HTR-8/SVneo (cell line): ENCODE results near the gene CCDC200.
A peak's percentile ranks its signal among the peaks of the same experiment; 100 is the strongest.
"Not testable (repeated sequence)": the region's sequence is repeated elsewhere in the genome, so short reads cannot be mapped to it uniquely, and the experiment has no call there.

Experiments used
- DNase-seq: peaks from one replicate; pipeline ENCODE4 v3.0.0; 2011; ENCODE audit warnings: low spot score, mixed read lengths; ENCODE audit not compliant: insufficient read length
- FAIRE-seq: peaks from 2 replicates; lab custom pipeline; 2011; peaks lifted over from hg19 to GRCh38; lab: Jason Lieb, UNC

CCDC200 gene

DNA sequence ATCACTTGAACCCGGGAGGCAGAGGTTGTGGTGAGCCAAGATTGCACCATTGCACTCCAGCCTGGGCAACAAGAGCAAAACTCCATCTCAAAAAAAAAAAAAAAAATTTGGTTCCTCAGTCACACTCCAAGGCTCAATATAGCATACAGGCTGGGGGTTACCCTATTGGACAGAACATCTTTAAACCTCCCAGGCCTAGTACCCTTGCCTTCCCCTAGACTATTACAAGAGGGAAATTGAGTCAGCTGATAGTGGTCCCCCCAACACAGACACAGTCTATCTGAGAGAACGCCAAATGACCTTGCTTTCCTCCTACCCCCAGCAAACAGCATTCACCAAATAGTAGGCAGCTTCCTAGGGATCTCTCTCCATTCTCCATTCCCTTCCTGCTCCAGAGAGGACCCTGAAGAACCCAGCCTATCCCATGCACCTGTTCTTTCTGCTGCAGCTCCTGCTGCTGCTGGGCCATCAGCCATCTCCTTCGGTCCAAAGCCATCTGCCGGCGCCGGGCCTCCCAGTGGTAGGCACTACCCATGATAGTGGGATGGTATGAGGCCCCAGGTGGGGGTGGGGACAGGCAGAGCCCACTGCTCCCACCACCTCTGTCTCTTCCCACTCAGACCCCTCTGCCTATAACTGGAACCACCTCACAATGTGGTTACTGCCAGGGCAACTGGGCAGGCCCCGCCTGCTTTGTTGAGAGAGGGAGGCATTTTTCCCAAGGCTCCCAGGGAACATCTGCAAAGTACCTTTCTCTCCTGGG lies at the start of gene CCDC200:
TSS of gene CCDC200 (minus strand) at position 604 of the 763 bp plus-strand sequence. CDS start at position 535, 69 bp downstream.
- FAIRE-seq, DNase-seq: not testable (repeated sequence)

DNA sequence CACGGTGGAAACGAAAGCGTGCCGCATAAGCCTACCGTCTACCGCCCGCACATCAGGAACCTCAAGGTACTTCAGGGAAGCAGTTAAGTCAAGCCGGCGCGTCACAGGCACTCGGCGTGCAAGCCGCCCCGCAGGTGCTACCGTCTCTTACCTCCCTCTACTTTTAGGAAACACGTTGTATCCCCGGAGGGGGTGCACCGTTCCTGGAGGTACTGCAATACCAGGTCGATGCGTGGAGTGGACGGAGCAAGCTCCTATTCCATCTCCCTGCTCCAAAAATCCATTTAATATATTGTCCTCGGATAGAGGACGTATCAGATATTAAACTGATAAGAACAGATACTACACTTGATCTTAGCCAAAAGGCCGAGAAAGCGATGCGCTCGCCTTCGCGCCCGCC lies 44.5 kb upstream of the CCDC200 start:
- not testable (repeated sequence) for FAIRE-seq, DNase-seq

DNA sequence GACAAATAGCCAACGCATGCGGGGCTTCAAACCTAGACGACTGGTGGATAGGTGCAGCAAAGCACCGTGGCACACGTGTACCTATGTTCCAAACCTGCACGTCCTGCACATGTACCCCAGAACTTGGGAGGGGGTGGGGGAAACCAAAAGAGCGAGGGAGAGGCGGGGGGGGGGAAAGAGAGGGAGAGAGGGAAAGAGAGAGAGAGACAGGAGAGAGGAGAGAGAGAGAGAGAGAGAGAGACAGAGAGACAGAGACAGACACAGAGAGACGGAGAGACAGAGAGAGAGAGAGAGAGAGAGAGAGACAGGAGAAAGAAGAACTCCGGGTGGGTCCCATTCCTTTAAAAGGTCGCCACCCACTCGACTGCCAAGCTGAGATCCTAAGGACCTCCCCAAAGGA lies 44.1 kb upstream of the CCDC200 start:
- FAIRE-seq, DNase-seq: not testable (repeated sequence)

DNA sequence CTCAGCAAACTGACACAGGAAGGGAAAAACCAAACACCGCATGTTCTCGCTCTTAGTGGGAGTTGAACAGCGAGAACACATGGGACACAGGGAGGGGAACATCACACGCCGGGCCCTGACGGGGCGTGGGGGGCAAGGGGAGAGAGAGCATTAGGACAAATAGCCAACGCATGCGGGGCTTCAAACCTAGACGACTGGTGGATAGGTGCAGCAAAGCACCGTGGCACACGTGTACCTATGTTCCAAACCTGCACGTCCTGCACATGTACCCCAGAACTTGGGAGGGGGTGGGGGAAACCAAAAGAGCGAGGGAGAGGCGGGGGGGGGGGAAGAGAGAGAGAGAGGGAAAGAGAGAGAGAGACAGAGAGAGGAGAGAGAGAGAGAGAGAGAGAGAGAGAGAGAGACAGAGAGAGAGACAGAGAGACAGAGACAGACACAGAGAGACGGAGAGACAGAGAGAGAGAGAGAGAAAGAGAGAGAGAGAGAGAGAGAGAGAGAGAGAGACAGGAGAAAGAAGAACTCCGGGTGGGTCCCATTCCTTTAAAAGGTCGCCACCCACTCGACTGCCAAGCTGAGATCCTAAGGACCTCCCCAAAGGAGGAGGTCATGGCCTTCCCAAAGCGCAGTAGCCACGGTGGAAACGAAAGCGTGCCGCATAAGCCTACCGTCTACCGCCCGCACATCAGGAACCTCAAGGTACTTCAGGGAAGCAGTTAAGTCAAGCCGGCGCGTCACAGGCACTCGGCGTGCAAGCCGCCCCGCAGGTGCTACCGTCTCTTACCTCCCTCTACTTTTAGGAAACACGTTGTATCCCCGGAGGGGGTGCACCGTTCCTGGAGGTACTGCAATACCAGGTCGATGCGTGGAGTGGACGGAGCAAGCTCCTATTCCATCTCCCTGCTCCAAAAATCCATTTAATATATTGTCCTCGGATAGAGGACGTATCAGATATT lies 42.4 kb upstream of the CCDC200 start:
- not testable (repeated sequence) for FAIRE-seq, DNase-seq

DNA sequence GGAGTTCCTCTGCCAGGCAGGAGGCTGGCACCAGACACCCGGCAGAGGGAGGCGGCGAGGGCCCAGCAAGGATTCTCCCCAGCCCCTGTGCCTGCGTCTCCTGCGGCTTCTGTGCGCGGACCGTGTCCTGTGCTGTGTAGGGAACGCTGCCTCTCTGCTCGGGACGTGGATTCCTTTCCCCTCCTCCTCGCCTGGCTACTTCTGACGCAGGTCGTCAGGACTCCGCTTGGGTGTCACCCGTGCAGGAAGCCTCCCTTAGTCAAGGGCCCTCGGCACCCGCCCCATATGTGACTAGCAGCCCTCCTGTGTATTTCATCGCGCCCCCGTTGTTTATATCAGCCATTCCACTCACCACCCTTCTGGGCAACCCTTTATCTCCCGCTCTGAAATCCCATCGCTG lies 18.0 kb upstream of the CCDC200 start:
- DNase-seq, FAIRE-seq: not testable (repeated sequence)

DNA sequence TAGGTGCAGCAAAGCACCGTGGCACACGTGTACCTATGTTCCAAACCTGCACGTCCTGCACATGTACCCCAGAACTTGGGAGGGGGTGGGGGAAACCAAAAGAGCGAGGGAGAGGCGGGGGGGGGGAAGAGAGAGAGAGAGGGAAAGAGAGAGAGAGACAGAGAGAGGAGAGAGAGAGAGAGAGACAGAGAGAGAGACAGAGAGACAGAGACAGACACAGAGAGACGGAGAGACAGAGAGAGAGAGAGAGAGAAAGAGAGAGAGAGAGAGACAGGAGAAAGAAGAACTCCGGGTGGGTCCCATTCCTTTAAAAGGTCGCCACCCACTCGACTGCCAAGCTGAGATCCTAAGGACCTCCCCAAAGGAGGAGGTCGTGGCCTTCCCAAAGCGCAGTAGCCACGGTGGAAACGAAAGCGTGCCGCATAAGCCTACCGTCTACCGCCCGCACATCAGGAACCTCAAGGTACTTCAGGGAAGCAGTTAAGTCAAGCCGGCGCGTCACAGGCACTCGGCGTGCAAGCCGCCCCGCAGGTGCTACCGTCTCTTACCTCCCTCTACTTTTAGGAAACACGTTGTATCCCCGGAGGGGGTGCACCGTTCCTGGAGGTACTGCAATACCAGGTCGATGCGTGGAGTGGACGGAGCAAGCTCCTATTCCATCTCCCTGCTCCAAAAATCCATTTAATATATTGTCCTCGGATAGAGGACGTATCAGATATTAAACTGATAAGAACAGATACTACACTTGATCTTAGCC lies 12.4 kb upstream of the CCDC200 start:
- not testable (repeated sequence) for DNase-seq, FAIRE-seq

DNA sequence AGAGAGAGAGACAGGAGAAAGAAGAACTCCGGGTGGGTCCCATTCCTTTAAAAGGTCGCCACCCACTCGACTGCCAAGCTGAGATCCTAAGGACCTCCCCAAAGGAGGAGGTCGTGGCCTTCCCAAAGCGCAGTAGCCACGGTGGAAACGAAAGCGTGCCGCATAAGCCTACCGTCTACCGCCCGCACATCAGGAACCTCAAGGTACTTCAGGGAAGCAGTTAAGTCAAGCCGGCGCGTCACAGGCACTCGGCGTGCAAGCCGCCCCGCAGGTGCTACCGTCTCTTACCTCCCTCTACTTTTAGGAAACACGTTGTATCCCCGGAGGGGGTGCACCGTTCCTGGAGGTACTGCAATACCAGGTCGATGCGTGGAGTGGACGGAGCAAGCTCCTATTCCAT lies 11.2 kb upstream of the CCDC200 start:
- not testable (repeated sequence) for FAIRE-seq, DNase-seq

DNA sequence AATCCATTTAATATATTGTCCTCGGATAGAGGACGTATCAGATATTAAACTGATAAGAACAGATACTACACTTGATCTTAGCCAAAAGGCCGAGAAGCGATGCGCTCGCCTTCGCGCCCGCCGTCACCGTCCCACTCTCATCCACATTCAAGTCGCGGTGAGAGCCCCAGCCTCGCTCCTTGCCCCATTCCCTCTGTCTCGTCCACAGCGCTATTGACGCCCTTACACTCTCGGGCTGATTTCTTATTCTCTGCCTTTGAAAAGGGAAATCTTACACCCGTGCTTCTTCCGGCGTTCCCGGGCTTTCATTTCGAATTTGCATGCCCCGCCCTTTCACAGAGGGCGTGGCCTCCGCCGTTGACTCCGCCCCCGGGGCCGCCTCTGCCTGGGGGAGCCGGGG lies 5.5 kb upstream of the CCDC200 start, which contains the start of gene RNU2-1:
TSS of gene RNU2-1 (minus strand) at position 101 of the 400 bp plus-strand sequence.
- DNase-seq, FAIRE-seq: not testable (repeated sequence)

DNA sequence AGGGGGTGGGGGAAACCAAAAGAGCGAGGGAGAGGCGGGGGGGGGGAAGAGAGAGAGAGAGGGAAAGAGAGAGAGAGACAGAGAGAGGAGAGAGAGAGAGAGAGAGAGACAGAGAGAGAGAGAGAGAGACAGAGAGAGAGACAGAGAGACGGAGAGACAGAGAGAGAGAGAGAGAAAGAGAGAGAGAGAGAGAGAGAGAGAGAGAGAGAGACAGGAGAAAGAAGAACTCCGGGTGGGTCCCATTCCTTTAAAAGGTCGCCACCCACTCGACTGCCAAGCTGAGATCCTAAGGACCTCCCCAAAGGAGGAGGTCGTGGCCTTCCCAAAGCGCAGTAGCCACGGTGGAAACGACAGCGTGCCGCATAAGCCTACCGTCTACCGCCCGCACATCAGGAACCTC lies 4.8 kb upstream of the CCDC200 start:
- not testable (repeated sequence) for FAIRE-seq, DNase-seq

DNA sequence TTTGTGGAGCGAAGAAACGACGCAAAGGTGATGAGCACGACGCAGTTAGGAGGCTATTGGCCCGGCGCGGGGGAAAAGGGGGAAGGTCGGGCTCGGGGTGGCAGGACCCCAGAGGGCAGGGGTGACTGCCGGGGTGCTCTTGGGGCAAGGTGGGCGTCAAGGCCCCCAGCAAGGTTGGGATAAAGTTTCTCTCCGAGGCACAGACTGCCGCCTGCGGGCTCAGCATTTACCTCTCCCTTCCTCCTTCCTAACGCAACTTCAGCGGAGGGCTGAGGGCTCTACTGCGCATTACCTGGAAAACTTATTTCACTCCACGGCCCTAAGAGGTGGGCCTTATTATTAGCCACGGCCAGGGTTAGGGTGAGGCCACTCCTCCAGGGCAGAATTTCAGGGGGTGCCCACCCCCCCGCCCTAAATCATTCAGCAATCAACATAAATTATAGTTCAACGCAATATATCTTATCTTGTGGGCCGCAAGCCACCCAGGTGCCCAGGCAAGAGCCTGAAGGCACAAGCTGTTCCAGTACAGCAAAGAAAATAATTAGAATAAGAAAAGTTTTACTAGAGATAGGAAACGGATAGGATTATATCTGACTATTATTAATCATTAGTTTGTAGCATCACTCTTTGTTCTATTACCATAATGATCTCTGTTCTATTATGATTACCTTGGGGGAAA lies 3.7 kb upstream of the CCDC200 start:
- not testable (repeated sequence) for FAIRE-seq, DNase-seq

DNA sequence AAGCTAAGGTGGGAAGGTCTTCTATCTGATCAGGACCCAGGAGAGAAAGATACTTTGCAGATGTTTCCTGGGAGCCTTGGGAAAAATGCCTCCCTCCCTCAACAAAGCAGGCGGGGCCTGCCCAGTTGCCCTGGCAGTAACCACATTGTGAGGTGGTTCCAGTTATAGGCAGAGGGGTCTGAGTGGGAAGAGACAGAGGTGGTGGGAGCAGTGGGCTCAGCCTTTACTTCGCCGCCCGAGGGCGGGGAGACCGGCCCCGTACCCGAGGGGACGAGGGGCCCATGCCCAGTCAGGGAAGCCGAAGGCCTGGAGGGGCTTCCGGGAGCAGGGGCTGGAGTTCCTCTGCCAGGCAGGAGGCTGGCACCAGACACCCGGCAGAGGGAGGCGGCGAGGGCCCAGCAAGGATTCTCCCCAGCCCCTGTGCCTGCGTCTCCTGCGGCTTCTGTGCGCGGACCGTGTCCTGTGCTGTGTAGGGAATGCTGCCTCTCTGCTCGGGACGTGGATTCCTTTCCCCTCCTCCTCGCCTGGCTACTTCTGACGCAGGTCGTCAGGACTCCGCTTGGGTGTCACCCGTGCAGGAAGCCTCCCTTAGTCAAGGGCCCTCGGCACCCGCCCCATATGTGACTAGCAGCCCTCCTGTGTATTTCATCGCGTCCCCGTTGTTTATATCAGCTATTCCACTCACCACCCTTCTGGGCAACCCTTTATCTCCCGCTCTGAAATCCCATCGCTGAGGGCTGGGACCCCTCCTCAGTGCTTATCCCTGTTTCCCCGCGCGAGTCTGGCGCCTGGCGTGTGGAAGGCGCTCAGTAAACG lies 3.0 kb upstream of the CCDC200 start:
- DNase-seq, FAIRE-seq: not testable (repeated sequence)

DNA sequence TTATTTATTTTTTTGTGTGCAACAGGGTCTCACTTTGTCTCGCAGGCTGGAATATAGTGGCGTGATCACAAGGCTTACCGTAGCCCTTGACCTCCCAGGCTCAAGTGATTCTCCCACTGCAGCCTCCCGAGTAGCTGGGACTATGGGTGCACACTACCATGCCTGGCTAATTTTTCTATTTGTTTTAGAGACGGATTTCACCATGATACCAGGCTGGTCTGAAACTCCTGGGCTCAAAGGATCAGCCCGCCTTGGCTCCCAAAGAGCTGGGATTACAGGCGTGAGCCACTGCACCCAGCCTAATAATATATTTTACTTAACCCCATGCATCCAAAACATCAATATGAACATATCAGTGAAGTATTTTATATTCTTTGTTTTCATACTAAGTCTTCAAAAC lies 2.0 kb downstream of the CCDC200 start:
- no peak for DNase-seq
- FAIRE-seq, result no peak

DNA sequence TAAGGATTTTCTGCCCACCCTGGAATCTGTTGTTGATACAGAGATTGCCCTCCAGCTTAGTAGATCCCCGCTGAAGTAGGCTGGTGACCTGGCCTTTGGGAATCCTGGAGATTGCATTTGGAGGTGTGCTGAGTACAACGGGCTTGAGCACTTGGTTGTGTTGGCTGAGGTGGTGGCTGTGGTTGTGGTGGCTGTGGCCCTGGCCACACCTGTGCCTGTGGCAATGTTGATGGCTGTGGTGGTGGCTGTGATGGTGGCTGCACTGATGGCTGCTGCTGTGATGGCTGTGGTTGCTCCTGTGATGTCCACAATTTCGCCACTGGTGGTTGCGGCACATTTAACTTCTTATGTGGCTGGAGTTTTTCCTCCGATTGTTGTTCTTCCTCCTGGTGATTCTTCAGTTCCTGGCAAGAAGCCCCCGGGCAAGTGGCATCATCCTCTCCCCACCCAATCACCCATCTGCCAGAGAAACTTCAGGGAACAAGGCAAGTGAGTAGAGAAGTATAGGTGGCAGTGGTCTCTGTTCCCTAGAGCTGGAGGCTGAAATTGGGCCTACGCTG lies 4.2 kb downstream of the CCDC200 start:
- FAIRE-seq, result peak; percentile 23

DNA sequence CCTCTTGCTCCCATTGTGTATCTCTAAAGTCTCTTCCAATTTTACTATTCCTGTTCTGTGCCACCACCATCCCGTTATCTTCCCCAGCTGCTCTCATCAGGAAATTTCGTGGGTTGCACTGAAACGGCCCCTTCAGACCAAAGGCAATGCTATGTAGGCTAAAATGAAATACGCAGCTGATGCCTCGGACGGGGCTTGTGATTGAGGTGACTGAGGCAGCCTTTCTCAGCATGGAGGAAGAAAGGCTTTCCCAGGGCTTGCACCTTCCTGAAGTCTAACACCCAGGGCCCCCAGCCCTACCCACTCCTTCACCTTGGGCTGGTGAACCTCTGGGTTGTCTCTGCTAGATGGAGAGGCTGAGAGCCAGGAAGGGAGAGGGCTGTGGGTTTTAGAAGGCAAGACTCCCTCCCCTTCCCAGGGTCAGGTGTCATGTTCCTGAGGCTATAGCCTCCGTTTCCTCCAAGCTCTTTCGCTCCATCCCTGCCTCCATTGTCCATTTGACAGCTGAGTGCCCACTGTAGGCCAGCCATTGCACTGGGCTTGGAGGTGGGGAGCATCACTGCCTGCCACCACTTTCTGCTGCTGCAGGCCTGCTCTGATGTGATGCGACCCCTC lies 7.8 kb downstream of the CCDC200 start:
- DNase-seq (no peak), FAIRE-seq (no peak)

More for the DNA sequence above, 4.2 kb downstream of the CCDC200 start:
- no peak for DNase-seq

DNA sequence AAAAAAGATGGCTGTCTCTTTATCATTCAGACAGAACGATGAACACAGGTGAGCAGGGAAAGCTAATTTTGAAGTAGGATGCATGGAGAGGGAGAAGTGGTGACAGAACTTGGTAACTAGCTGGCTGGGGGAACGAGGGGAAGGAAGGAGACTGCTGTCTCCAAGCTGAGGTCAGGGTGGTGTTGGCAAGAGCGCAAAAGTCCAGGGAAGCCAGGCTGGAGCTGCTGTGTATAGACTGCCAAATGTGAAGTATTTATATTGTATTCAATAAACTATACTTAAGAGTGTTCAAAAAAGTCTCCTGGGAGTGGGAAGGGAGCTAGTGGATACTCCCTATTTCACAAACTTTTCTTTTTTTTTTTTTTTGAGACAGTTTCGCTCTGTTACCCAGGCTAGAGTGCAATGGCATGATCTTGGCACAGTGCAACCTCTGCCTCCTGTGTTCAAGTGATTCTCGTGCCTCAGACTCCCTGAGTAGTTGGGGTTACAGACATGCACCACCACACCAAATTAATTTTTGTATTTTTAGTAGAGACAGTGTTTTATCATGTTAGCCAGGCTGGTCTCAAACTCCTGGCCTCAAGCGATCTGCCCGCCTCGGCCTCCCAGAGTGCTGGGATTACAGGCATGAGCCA lies 8.6 kb downstream of the CCDC200 start:
- FAIRE-seq (no peak), DNase-seq (no peak)

DNA sequence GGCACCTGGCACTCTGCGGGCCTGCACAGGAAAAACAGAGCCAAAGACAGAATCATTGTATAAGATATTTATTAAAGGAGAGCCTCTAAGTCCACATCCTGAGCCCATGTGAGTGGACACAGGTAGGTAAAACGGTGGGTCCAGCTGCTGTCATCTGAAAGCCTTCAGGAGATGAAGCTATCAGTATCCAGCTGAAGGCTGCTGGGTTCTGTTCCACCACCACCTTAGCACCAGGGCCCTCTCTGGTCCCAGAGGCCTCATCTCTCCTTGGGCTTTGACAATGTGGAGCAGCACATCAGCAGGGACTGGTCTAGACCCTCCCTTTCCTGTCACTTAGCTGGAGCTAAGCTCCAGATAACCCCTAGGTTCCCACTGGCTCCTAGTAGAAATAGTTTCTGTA lies 9.4 kb downstream of the CCDC200 start:
- DNase-seq (no peak), FAIRE-seq (no peak)

DNA sequence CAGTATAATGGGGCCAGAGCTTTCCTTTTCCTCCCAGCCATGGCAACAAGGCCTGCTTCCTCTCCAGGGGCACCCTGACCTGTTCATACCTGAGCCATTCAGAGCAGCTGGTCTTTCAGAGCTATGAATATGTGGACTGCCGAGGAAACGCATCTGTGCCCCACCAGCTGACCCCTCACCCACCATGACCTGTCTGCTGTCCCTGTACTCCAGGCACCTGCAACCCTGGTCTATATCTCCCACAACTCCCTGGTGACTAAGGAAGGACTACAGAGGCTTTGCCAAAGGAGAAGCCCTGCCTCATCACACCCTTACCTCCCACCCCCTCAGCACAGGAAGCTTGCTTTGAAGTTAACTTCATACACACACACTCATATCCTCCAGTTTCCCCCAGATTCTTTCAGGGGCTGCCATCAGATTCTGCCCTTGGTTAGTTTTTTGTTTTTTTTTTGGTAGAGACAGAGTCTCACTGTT lies 10.8 kb downstream of the CCDC200 start:
- no peak for DNase-seq
- no peak for FAIRE-seq
